HG03103 (cell line): ENCODE measurements around the gene GPR180.

Experiments used
- ATAC-seq: cut with Tn5 transposase; IDR thresholded peaks from one replicate; pipeline ENCODE4 v1.9.1; 2021; ENCODE audit warnings: low read depth; ENCODE audit not compliant: unreplicated experiment

GPR180 gene

DNA sequence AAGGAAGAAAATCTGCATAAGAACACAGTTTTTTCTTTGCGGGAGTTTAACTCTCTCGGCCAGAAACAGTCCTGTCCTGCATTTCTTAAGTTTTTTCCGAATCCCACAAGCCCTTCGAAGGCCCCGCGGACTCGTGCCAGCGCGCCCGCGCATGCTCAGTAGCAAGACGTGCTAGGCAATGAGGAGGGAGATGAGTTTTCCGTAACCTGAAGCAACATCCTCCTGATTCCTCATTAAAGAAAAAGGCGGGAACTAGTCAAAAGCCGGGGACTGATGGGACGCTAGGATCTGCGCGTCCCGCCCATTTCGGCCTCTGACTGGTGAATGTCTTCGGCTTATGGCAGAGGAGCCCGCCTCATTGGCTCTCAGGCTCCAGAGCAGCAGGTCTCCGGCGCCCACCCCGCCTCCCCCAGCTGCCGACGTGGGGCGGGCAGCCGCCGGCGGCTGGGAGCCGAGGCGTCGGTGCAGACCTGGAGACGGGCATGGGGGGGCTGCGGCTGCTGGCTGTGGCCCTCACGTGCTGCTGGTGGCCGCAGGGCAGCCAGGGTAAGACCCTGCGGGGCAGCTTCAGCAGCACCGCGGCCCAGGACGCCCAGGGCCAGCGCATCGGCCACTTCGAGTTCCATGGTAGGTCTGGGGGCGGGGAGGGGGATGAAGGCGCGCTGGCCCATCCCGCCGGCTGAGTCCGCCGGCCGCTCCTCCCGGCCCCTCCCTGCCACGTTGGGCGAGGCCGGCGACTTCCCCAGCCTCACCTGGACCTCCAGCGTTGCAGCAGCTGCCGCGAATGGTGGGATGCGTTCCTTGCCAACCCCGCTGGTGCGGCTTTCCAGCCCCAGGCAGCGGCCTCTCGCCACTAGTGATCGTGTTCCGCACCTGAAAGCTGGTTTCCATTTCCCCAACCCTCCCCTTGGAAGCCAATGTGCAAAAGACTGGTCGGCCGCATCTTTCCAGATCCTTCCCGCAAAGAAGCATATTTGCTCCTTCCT is at the start of gene GPR180:
Gene GPR180, plus strand, starts transcription at position 412 of the 986 bp plus-strand sequence. Its CDS starts 71 bp downstream, at position 483.
- ATAC-seq = peak; percentile 99

DNA sequence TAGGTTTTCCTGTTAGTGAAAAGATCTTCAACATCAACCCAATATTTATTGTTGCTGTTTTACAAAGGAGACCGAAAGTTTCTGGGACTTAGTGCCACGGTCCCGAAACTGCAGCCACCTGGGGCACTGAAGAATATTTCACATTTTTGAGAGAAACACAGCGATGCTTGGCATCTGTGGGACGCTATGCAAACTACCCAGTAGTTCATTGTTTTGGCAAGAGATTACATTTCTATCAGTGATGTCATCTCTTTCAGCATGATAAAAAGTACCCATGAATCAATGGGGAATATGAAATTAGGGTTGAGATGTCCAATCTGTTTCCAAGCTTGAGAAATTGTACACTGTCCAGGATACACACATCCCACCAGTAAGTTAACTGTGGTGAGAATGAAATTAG is 49.6 kb upstream of the GPR180 start:
- ATAC-seq = no peak

DNA sequence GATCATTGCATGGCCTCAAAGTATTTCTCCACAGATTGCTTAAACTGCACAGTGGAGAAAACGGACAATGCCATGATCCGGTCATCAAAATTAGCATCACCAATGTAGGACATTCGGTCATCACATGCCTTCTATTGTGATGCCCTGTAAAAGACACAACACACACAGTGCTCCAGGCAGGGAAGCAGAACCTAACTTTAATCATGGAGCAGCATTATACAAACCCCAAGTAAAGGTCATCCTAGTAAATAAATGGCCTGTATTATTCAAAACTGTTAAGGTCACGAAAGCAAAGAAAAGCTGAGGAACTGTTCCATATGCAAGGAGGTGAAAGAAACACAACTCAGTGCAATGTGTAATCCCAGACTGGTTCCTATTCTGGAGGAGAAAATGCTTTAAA is 47.9 kb upstream of the GPR180 start:
- no peak for ATAC-seq

DNA sequence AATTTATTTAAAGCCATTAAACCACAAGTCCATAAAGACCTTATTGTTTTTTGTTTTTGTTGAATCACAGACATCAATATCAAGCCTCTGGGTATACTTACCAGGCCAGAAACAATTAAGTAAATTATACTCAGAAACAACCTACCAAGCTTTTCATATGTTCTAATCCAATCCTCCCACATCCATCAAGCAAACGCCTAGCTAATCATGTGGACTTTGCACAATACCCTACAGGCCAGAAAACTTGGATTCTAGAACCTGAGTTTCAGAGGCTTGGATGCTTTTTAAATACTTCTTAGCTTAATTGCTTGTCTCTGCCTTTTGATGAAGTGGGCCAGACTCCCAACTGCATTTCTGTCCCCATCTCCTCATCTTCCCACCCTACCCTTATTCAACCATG is 45.6 kb upstream of the GPR180 start:
- no peak for ATAC-seq

DNA sequence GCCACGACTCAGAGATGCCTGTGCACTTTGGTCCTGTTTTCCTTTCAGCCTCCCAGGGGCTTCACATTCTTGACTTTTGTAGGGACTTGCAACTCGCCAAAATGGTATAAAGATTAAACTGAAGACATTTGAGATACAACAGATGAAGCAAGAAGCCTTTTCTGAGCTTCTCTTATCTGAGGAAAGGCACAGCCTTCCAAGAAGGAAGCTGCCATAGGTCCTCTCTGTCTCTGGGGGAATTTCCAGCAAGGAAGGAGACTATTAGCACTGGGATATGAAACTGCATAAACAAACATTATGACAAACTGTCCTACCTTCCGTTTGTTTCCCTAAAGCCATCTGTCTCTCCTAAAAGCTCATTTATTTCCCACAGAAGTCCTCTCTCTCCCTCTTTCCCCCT is 45.0 kb upstream of the GPR180 start:
- ATAC-seq = no peak

DNA sequence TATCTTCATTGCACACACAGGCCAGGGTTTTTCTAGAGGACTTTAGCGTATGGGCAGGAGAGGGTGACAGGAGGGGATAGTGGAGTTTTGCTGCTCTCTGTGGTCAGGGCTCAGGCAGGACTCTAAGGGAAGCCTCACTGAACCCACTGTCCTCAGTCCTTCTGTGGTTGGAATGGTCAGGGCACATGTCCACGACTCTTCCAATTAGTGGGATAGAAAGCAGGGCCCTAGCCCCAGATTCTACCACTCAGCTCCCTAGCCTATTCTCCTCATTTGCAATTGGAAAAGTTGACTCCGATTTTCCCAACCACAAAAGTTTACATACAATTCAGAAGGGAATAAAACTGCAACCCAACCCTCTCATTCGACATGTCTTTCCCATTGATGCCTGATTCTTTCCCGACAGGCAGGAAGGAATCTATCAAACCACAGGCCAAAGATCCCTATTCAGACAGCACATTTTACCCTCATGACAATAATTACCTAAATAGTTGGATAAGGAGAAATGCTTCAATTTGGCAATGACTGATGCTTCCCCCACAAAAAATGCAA is 43.9 kb upstream of the GPR180 start:
- ATAC-seq = no peak

DNA sequence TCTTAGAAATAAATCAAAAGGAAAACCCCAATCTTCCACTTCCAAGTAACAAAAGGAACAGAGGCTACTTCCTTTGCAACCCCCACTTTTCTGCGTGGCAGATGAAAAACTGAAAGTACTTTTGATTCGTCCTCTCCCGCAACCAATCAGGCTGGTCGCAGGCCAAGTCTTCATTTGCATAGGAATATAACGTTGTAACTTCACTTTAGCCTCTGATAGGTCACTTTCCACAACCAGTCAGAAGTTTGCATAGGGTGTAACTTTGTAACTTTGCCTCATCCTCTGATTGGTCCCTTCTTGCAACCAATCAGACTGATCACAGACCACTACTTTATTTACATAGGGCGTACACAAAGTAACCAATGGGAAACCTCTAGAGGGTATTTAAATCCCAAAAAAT is 42.9 kb upstream of the GPR180 start:
- no peak for ATAC-seq

DNA sequence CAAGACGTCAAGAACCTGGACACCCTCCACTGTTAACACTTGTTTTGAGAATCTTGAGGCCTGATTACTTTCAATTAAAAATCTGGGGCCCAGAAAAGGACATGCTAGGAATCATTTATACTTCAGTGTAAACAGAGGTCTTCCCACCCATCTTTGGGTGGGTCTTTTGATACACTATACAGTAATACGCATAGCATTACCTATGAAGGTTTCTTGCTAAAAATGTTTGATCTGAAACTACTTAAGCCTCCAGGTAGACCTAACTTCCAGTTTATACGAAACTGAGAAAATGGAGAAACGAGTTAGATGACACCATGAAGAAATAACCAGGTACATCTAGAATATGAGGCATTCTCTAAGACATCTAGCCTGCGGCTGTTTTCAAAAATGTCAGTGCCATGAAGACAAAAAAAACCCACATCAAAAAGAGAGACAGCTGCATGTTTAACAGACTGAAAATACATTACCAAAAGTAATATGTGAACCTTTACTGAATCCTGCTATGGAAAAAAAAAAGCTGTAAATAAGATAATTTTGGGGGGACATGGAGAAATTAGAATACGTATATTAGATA is 42.3 kb upstream of the GPR180 start:
- ATAC-seq = no peak

DNA sequence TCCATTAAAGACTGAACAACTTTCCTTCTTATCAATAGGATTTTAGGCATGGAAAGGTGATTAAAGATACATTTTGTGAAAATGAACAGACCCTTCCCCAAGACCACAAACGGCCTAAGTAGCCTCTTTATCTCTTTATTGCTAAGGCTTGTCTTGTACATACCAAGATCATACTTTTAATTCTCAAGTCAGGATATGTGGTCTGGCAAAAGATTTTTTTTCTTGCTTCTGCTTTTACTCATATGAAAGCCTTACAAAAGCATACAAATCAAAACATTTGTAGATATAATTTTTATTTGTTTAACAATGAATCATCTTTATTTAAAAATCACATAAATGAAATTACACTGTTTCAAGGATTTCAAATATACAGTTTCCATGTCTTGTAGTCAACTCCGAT is 41.5 kb upstream of the GPR180 start:
- ATAC-seq = no peak

DNA sequence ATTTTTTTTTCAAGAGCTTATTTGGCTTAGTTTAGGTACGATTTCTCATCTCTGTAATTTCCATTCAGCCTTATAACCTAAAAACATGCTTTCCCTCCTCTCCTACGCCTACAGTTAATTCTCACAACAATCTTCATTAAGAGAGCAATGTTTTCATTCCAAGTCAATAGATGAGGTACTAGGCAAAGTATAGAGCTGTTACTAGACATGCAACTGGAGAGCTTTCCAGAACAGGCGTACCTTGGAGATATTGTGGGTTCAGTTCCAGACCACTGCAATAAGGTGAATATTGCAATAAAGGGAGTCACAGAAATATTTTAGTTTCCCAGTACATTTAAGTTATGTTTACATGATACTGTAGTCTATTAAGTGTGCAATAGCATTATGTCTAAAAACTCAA is 40.5 kb upstream of the GPR180 start:
- ATAC-seq = no peak

DNA sequence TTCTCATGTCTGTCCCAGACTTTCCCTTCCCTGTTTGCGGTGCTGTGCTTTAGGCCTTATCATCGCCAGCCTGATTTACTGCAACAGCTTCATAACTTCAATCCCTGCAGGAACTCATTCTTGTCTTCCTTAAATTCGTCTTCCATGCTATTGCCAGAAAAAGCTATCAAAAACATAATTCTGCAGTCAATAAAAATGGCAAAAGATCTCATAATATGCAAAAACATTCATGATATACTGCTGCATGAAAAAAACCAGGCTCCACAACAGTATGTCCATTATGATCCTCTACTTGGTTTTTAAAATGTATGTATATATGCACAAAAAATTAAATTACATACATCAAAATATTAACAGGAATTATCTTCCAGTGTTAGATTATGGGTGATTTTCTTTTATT is 34.1 kb upstream of the GPR180 start:
- ATAC-seq = no peak

DNA sequence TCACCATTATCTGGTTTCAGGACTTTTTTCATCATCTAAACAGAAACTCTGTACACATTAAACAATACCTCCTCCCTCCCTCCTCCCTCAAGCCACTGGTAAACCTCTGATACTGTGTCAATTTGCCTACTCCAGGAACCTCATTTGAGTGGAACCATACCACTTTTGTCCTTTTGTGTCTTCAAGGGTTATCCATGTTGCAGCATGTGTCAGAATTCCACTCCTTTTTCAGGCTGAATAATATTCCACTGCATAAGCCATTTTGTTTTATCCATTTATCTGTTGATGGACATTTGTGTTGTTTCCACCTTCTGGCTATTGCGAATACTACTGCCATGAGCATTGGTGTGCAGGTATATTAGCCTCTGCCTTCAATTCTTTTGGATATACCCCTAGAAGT is 33.2 kb upstream of the GPR180 start:
- ATAC-seq = no peak

DNA sequence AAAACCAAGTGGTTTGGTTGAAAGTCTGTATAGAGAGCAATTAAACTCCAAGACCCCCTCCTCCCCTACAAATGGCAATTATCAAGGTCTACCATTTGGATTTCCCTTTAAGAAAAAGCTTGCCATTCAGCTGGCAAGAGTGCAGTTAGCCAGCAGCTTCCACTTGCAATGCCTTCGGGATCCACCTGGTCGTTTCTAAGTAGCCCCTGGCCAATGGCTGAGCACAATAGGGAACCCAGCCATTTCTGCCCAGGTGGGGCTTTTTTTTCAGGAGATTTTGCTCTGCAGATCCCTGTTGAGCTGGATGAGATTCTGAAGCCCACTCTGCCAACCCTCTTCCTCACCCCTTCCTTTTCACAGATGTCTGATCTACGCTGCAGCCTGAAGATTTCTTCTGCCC is 32.0 kb upstream of the GPR180 start:
- no peak for ATAC-seq

DNA sequence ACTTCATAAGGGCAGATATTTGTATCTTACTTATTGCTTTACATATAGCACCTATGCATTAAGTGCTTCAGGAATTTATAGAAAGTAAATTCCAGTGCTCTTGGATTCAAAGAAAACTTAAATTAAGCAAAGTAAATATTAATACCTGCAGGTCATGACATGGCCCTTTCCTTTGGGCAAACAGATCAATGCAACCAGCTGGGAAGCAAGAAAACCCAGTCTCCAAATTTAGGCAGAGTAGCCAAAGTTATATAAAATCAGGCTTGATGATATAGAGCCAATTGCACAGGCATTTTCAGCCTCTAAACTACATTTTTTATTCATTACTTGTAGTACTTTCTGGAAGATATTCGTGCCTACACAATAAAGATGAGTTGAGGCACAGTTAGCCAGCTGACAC is 22.6 kb upstream of the GPR180 start:
- no peak for ATAC-seq

DNA sequence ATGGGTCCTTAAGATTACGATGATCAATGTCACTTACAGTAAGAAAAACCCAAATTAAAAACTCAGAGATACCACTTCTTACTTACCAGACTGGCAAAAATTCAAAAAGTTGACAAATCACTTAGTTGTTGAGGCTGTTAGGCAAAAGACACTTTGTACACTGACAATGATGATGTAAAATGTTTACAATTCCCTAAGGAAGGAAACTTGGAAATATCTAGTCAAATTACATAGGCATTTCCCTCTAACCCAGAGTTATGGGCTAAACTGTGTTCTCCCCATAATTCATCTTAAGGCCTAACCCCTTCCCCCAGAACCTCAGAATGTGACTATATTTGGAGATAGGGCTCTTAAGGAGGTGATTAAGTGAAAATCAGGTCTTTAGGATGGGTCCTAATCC is 17.7 kb upstream of the GPR180 start:
- ATAC-seq = no peak

DNA sequence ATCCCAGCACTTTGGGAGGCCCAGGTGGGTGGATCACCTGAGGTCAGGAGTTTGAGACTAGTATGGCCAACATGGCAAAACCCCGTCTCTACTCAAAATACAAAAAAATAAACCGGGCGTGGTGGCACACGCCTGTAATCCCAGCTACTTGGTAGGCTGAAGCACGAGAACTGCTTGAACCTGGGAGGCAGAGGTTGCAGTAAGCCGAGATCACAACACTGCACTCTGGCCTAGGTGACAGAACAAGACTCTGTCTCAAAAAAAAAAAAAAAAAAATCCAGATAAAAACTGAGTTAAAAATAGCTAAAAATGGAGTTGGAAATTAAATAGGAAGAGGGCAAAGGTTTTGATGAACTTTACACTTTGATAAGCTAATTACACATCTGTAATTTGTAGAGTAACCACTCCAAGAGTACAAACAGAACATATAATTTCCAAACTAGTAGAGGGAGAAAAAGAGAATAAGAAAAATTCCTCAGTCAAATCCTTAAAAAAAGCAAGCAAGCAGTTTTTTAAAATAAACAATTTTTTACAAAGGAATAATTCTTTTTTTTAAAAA is 16.0 kb upstream of the GPR180 start:
- ATAC-seq = no peak

DNA sequence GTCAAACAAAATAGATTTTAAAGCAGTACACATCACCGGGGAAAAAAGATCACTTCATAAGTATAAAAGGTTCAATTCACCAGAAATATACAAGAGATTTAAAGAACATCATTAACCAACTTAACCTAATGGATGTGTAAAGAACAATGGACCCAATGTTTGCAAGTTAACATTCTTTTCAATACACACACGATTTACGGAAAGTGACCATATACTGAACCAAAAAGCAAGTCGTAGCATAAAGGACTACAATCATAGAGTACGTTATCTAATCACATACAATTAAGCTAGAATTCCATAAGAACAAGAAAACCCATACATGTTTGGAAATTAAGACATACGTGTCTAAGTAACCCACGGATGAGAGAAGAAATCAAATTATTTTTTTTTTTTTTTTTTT is 15.3 kb upstream of the GPR180 start:
- ATAC-seq = no peak

DNA sequence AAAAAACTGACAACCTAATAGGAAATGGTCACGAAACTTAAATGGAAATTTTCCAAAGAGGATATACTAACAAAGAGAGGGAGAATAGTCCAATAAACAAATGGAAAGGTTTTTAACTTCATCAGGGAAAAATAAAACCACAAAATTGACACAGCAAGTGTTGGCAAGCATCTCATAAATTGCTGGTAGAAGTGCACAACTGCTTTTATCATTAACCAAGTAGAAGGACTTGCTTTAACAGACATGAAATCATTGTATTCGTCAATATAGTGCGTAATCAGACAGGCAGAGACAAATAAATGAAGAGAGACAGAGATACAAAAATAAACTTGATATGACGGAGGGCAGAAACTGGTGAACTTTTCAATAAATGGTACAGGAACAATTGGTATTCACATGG is 13.1 kb upstream of the GPR180 start:
- ATAC-seq = no peak

DNA sequence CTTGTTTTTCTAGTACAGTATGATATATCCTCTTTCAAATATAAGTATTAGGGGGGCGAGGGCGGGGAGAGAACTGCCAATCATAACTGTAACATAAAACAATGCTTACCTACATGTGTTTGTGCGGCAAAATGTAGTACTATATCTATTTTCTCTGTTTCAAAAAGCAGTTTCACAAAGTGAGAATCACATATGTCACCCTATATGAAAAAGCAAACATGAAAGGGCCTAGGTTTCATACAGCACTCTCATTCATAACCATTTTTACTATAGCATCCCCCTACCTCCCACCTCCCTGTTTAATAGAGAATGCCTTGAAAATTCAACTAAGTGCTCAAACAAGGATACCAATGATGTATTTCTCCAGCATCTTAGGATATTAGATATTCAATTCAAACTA is 10.9 kb upstream of the GPR180 start:
- no peak for ATAC-seq

DNA sequence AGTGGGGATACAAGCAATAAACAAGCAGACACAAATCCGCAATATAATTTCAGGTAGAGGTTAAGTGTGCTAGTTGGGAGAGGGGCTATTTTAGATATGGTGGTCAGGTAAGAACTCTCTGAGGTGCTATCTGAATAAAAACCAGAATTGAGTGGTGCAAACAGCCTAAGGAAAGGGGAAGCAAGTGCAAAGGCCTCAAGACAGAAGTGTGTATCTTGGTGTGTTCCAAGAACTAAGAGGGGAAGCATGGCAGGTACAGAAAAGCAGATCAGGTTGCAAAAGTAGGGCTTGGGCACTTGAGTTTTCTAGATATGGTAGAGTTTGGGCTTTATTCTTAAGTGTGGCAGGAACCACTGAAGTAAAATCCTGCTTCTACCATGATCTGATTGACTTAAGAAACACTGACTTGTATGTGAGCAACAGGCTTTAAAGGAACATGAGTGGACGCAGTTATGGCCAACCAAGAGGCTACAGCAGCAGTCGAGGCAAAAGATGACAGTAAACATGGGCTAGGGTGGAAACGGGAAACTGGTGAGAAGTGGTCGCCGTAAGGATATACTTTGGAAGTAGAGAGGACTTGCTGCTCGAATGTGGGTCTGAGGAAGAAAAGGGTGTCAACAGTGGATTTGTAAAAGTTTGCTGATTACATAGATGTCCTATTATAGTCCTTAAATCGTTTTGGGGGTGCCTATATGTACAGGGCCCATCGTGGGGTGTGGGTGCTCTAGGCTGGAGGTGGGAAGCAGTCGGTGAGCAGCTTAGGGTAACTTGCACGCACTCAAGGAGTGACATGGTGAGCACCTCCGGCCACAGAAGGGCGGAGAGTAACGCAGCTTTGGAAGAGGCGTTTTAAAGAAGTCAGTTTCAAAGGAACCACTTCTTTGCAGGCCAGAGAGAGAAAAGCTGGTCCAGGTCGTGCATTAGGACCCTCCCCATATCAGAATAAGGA is 6.4 kb upstream of the GPR180 start:
- peak; percentile 31 for ATAC-seq
